PC-9 (cell line): Measurements from ENCODE around the gene PPP4R1.

Experiments
- EZH2 ChIP-seq: fragments of 200-600 bp; sonication (generic); IDR thresholded peaks from 2 replicates; pipeline ENCODE4 v1.8.0; 2017; ENCODE audit warnings: antibody characterized with exemption, low read depth
- TF ChIP-seq, protein P1 (sequence below): fragments of 200-600 bp; sonication (generic); conservative IDR thresholded peaks from 2 replicates; pipeline ENCODE4 v1.6.1; 2017; ENCODE audit warnings: mixed run types, antibody characterized with exemption, mild to moderate bottlenecking, moderate library complexity

DNA sequence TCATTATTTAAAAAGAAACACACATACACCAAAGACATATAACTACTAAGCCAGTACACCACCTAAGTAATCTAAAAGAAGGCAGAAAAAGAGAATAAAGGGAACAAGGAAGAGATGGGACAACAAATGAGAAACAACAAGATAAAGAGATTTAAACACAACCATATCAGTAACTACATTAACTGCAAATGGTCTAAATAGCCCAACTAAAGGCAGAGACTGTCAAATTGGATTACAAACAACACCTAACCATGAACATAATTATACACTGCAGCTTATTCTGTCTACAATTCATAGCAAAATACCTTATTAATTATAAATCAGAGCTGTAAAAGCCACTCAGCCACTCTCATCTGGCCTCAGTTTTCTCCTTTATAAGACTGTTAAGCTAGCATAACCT lies 15.0 kb downstream of the PPP4R1 start:
- TF ChIP-seq, protein P1, sequence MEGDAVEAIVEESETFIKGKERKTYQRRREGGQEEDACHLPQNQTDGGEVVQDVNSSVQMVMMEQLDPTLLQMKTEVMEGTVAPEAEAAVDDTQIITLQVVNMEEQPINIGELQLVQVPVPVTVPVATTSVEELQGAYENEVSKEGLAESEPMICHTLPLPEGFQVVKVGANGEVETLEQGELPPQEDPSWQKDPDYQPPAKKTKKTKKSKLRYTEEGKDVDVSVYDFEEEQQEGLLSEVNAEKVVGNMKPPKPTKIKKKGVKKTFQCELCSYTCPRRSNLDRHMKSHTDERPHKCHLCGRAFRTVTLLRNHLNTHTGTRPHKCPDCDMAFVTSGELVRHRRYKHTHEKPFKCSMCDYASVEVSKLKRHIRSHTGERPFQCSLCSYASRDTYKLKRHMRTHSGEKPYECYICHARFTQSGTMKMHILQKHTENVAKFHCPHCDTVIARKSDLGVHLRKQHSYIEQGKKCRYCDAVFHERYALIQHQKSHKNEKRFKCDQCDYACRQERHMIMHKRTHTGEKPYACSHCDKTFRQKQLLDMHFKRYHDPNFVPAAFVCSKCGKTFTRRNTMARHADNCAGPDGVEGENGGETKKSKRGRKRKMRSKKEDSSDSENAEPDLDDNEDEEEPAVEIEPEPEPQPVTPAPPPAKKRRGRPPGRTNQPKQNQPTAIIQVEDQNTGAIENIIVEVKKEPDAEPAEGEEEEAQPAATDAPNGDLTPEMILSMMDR = no peak
- TF ChIP-seq EZH2 = no peak
